Measurements from ENCODE around the gene PTPRM.

- no peak for TF ChIP-seq CTCF (IDR thresholded peaks at IDR 0.05)
- no peak for TF ChIP-seq POLR2A (IDR thresholded peaks at IDR 0.05)
Measured at GRCh38 chr18:7727361-7728076, 160.4 kb downstream of the PTPRM start.
